CD4-positive, alpha-beta T cell treated with Interleukin-4 for 4 hours (primary cell): ENCODE data around the gene MCCC1.

Source experiments
- DNase-seq: peaks from one replicate; pipeline ENCODE4 v3.0.0-alpha.2; 2020

MCCC1 gene

GRCh38 chr3:182979674-182980191 lies 119.6 kb downstream of the MCCC1 start:
- no peak for DNase-seq

- no peak for DNase-seq
Observed at GRCh38 chr3:182979103-182979673, 120.1 kb downstream of the MCCC1 start.

GRCh38 chr3:182978387-182978786 lies 120.9 kb downstream of the MCCC1 start:
- DNase-seq = no peak

GRCh38 chr3:182973047-182973446 lies 126.2 kb downstream of the MCCC1 start:
- DNase-seq = no peak

GRCh38 chr3:182972387-182972786 lies 126.9 kb downstream of the MCCC1 start:
- DNase-seq = no peak

GRCh38 chr3:182971637-182972036 lies 127.7 kb downstream of the MCCC1 start:
- no peak for DNase-seq

- no peak for DNase-seq
Observed at GRCh38 chr3:182970811-182971418, 128.4 kb downstream of the MCCC1 start.

GRCh38 chr3:182969853-182970252 lies 129.4 kb downstream of the MCCC1 start:
- DNase-seq = no peak

- no peak for DNase-seq
Observed at GRCh38 chr3:182969277-182969676, 130.0 kb downstream of the MCCC1 start.

- DNase-seq = no peak
Observed at GRCh38 chr3:182967218-182968204, 131.8 kb downstream of the MCCC1 start.

- no peak for DNase-seq
Observed at GRCh38 chr3:182965861-182966366, 133.4 kb downstream of the MCCC1 start.
